ENCODE results near the gene TEX10. TPM values are rescaled to one million over a fixed set of nuclear protein-coding genes. Genes with fewer than 3 reads are reported as not detected.
A peak's percentile ranks its signal among the peaks of the same experiment; 100 is the strongest.

The TEX10 gene
- polyA plus RNA-seq, 1 donor (not counting 4 experiments of a cell fraction or from before 2014, with no cell fraction given) = 50.7 TPM

DNA sequence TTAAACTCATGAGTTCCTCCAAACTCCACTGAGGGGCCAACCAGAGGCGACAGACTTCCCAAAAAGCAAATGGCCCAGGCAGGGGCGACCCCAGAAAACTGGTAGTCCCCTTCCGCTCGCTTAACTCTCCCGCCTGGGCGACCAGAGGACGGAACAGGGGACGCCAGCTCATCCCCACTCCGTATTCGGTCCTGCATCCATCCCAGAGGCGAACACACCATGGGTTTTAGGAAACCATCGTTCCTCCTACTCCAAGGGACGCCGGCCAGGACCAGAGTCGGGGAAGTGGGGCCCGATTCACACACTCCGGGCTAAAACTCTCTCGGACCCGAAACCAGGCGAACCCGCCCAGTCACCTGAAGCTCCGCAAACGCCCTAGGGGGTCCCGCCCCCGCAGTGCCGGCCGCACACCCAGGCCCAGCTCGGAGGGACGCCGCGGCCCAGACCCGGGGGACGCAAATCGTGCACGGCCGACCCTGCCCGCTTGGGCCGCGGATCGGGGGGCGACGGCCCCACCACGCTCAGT, 478 bp downstream of the TEX10 start:
- H3K79me2 ChIP-seq (ENCODE audit: control insufficient read depth, insufficient read depth, low read length) = peaks cover 54% of the 10 kb centered on the region
- H4K20me1 ChIP-seq (ENCODE audit: control insufficient read depth, extremely low read depth, insufficient read depth, low read length) = peaks cover 9% of the 10 kb centered on the region
- H3K4me3 ChIP-seq (ENCODE audit: control insufficient read depth in 2 of 3, extremely low read depth in 1 of 3, insufficient read depth in 2 of 3, low read depth in 1 of 3, low read length in 3 of 3) = peak overlapping the region; percentile 89 to 92 (median 90)
- H3K36me3 ChIP-seq (ENCODE audit: control insufficient read depth in 2 of 2, extremely low read depth in 1 of 2, insufficient read depth in 2 of 2, low read length in 2 of 2) = no peaks in the 10 kb centered on the region
- peak overlapping the region; percentile 96 for H3K4me2 ChIP-seq (ENCODE audit: control insufficient read depth, extremely low read depth, insufficient read depth, low read depth, low read length)
- H3K9me3 ChIP-seq (ENCODE audit: control insufficient read depth, low read depth, low read length) = no peaks in the 10 kb centered on the region
- dilution Hi-C loops (cut with MboI; ENCODE audit: extremely low pct_ligation_motif_present, low sequenced_read_pairs) = no loop called here
- peaks cover 24% of the 10 kb centered on the region for H3K4me1 ChIP-seq (ENCODE audit: control insufficient read depth, extremely low read depth, insufficient read depth, low read length)
- no peaks in the 10 kb centered on the region for H3K27me3 ChIP-seq (ENCODE audit: control insufficient read depth, extremely low read depth, insufficient read depth, low read length)
- peak overlapping the region; percentile 88 for H3K27ac ChIP-seq (ENCODE audit: control insufficient read depth, insufficient read depth, low read length)
- no peak for TF ChIP-seq EZH2 (IDR thresholded peaks at IDR 0.05; ENCODE audit: low read length)
- TF ChIP-seq, protein P1, sequence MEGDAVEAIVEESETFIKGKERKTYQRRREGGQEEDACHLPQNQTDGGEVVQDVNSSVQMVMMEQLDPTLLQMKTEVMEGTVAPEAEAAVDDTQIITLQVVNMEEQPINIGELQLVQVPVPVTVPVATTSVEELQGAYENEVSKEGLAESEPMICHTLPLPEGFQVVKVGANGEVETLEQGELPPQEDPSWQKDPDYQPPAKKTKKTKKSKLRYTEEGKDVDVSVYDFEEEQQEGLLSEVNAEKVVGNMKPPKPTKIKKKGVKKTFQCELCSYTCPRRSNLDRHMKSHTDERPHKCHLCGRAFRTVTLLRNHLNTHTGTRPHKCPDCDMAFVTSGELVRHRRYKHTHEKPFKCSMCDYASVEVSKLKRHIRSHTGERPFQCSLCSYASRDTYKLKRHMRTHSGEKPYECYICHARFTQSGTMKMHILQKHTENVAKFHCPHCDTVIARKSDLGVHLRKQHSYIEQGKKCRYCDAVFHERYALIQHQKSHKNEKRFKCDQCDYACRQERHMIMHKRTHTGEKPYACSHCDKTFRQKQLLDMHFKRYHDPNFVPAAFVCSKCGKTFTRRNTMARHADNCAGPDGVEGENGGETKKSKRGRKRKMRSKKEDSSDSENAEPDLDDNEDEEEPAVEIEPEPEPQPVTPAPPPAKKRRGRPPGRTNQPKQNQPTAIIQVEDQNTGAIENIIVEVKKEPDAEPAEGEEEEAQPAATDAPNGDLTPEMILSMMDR (optimal IDR thresholded peaks at IDR 0.05 in 1 of 3, IDR thresholded peaks at IDR 0.05 in 1 of 3, conservative IDR thresholded peaks at IDR 0.05 in 1 of 3; ENCODE audit: extremely low read depth in 1 of 3, insufficient read depth in 2 of 3, low read length in 3 of 3) = no peak
- peak overlapping the region; percentile 96 for H2AFZ ChIP-seq (ENCODE audit: control insufficient read depth, low read length)
- H3K9me1 ChIP-seq (ENCODE audit: control insufficient read depth, extremely low read depth, insufficient read depth, low read length) = peaks cover 3% of the 10 kb centered on the region
- no peak for DNase-seq (ENCODE audit: low read depth, low spot score)
- H3K9ac ChIP-seq (ENCODE audit: control insufficient read depth, extremely low read depth, insufficient read depth, low read length) = peak overlapping the region; percentile 95
- no peak for FAIRE-seq

DNA sequence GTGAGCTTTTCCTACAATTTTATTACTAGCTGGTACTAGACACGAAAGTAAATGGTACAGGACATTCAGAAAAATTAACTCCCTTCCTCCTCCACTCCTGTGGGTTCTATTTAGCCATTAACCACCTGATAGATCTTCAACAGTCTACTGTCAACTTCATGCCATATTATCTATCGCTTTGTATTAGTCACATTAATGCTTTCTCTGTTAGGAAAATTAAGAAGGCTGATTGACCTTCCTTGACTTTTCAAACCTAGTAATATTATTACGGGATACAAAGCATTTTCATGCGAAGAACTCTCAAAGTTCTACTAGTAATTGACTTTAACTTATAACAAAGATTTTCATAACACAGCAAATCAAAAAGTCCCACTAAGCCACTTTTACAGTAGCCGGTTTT, 1.2 kb downstream of the TEX10 start:
- DNase-seq (ENCODE audit: low read depth, low spot score) = no peak
- H3K27ac ChIP-seq (ENCODE audit: control insufficient read depth, insufficient read depth, low read length) = peak overlapping the region; percentile 88
- H3K79me2 ChIP-seq (ENCODE audit: control insufficient read depth, insufficient read depth, low read length) = peaks cover 62% of the 10 kb centered on the region
- H3K27me3 ChIP-seq (ENCODE audit: control insufficient read depth, extremely low read depth, insufficient read depth, low read length) = no peaks in the 10 kb centered on the region
- H3K9me1 ChIP-seq (ENCODE audit: control insufficient read depth, extremely low read depth, insufficient read depth, low read length) = peaks cover 3% of the 10 kb centered on the region
- H2AFZ ChIP-seq (ENCODE audit: control insufficient read depth, low read length) = no peak overlapping the region
- H3K9me3 ChIP-seq (ENCODE audit: control insufficient read depth, low read depth, low read length) = no peaks in the 10 kb centered on the region
- dilution Hi-C loops (cut with MboI; ENCODE audit: extremely low pct_ligation_motif_present, low sequenced_read_pairs) = no loop called here
- H3K4me2 ChIP-seq (ENCODE audit: control insufficient read depth, extremely low read depth, insufficient read depth, low read depth, low read length) = peak overlapping the region; percentile 96
- TF ChIP-seq EZH2 (IDR thresholded peaks at IDR 0.05; ENCODE audit: low read length) = no peak
- TF ChIP-seq, protein P1 (optimal IDR thresholded peaks at IDR 0.05 in 1 of 3, IDR thresholded peaks at IDR 0.05 in 1 of 3, conservative IDR thresholded peaks at IDR 0.05 in 1 of 3; ENCODE audit: extremely low read depth in 1 of 3, insufficient read depth in 2 of 3, low read length in 3 of 3) = no peak
- H3K4me1 ChIP-seq (ENCODE audit: control insufficient read depth, extremely low read depth, insufficient read depth, low read length) = peaks cover 24% of the 10 kb centered on the region
- peak overlapping the region; percentile 89 to 92 (median 90) for H3K4me3 ChIP-seq (ENCODE audit: control insufficient read depth in 2 of 3, extremely low read depth in 1 of 3, insufficient read depth in 2 of 3, low read depth in 1 of 3, low read length in 3 of 3)
- no peak for FAIRE-seq
- H4K20me1 ChIP-seq (ENCODE audit: control insufficient read depth, extremely low read depth, insufficient read depth, low read length) = peaks cover 9% of the 10 kb centered on the region
- H3K9ac ChIP-seq (ENCODE audit: control insufficient read depth, extremely low read depth, insufficient read depth, low read length) = peak overlapping the region; percentile 95
- peaks cover 2 to 5% of the 10 kb centered on the region in 2 experiments for H3K36me3 ChIP-seq (ENCODE audit: control insufficient read depth in 2 of 2, extremely low read depth in 1 of 2, insufficient read depth in 2 of 2, low read length in 2 of 2)

Measured in keratinocyte (primary cell).